NCI-H226 (cell line): ENCODE measurements around the gene ASAP3.
A peak's percentile ranks its signal among the peaks of the same experiment; 100 is the strongest.
"Not testable (repeated sequence)": the region's sequence is repeated elsewhere in the genome, so short reads cannot be mapped to it uniquely, and the experiment has no call there.

Experiments used
- DNase-seq: peaks from one replicate; pipeline ENCODE4 v3.0.0-alpha.2; 2015

Gene ASAP3

DNA sequence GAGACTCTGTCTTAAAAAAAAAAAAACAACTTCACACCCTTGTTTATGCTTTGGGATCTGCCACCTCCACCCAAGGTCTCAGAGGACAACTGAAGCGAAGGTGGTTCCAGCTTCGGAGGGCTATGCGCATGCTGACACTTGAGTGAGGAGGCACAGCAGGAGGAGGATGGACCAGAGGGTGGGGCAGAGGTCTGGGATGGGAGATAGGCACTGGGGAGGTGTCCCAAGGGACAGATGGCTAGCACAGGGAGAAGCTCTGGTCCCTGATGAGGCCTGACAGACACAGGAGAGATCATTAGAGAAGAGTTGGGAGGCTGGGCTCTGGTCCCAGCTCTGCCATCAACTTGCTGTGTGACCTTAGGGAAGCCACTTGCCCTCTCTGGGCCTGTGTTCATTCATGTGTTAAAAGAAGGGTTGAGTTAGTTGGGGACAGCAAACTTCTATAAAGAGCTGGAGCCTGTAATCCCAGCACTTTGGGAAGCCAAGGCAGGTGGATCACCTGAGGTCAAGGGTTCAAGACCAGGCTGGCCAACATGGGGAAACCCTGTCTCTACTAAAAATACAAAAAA, 30.2 kb upstream of the ASAP3 start:
- no peak for DNase-seq

DNA sequence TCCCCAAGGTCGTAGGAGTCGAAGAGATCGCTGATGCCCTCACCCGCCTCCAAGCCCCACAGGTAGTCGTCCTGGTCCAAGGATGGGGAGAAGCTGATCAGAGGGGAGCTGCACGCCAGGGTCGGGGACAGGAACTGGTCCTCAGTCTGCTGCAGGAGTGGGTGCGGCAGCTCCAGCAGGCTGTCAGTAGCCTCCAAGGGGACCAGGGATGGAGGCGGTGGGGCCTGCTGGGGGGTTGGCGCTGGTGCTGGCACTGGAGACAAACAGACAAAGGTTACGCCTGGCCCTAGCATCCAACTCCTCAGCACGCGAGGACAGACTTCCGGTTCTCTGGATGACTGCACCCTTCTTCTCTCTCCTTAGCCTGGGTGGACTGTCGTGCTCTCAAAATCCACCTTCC, 25.9 kb upstream of the ASAP3 start:
- no peak for DNase-seq

- no peak for DNase-seq
Measured at GRCh38 chr1:23506376-23507107, 22.6 kb upstream of the ASAP3 start.

GRCh38 chr1:23505851-23506250, 21.9 kb upstream of the ASAP3 start:
- DNase-seq = no peak

- not testable (repeated sequence) for DNase-seq
Measured at GRCh38 chr1:23504156-23504555, 20.2 kb upstream of the ASAP3 start.

DNA sequence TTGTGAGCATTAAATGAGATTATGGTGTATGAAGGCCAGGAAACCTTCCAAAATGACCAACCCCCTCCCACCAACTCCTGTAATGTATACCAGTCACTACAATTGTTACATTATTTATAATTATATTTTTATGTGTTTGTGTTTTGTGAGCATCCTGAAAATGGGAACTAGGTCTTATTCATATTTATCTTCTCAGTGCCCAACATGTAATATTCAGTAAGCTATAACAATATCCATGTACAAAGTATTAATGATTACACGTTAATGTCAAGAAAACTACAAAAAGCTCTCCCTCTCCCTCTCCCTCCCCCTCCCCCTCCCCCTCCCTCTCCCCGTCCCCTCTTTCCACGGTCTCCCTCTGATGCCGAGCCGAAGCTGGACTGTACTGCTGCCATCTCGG, 19.0 kb upstream of the ASAP3 start:
- DNase-seq = no peak

DNA sequence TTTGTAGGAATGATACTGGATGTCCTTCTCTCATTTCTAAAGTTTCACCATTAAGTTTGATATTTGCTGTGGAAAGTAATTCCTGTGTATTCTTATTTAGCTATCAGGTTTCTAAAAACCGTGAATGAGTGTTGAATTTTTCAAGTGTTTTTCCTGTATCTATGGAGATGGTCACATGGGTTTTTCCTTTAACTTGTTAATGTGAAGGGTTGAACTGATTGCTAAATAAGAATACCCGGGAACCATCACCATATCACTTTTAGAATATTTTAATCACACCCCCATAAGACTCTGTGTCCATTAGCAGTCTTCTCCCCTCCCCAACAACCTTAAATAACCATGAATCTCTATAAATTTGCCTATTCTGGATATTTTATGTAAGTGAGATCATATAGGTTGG, 16.5 kb upstream of the ASAP3 start:
- no peak for DNase-seq

GRCh38 chr1:23497777-23498439, 13.9 kb upstream of the ASAP3 start:
- DNase-seq = no peak

DNA sequence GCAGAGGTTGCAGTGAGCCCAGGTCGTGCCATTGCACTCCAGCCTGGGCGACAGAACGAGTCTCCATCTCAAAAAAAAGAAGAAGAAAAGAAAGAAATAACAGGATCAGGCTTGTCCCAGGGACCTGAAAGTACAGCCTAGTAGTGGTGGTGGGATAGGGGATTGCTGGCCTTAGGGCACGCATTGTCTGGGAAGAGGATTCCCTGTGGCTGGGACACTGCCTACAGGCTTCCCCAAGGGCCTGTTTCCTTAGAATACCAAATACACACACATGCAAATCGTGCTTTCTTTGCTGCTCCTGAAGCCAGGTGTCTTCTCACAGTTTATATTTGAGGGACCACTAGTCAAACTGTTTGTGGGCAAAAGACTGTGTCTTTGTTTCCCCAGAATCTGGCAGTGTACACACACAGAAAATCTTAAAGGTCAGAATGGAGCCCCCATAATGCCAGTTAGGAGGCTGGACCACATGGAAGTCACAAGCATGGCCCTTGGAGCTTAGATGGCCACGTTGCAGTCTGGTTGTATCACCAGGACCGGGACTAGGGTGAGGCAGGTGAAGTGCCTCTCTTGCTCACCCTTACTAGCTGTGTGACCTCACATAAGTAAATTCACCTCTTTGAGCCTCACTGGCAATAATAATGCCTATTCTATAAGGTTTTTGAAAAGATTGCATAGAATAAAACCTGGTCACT, 12.7 kb upstream of the ASAP3 start:
- no peak for DNase-seq

DNA sequence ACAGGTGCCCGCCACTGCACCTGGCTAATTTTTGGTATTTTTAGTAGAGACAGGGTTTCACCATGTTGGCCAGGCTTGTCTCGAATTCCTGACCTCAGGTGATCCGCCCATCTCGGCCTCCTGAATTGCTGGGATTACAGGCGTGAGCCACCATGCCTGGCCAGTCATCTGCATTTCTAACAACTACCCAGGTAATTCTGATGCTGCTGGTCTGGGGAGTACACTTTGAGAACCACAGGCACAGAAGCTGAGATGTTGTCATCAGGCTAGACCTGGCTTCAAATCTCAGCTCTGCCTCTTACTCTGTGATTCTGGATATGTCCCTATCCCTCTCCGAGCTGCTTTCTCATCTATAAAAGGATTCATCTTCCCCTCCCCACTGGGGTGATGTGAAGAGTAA, 10.9 kb upstream of the ASAP3 start:
- not testable (repeated sequence) for DNase-seq

- DNase-seq = not testable (repeated sequence)
Measured at GRCh38 chr1:23492776-23493175, 8.8 kb upstream of the ASAP3 start.

- DNase-seq = no peak
Measured at GRCh38 chr1:23492132-23492720, 8.2 kb upstream of the ASAP3 start.

GRCh38 chr1:23489842-23490241, 5.9 kb upstream of the ASAP3 start:
- no peak for DNase-seq

GRCh38 chr1:23485002-23485332, 988 bp upstream of the ASAP3 start:
- DNase-seq = no peak

DNA sequence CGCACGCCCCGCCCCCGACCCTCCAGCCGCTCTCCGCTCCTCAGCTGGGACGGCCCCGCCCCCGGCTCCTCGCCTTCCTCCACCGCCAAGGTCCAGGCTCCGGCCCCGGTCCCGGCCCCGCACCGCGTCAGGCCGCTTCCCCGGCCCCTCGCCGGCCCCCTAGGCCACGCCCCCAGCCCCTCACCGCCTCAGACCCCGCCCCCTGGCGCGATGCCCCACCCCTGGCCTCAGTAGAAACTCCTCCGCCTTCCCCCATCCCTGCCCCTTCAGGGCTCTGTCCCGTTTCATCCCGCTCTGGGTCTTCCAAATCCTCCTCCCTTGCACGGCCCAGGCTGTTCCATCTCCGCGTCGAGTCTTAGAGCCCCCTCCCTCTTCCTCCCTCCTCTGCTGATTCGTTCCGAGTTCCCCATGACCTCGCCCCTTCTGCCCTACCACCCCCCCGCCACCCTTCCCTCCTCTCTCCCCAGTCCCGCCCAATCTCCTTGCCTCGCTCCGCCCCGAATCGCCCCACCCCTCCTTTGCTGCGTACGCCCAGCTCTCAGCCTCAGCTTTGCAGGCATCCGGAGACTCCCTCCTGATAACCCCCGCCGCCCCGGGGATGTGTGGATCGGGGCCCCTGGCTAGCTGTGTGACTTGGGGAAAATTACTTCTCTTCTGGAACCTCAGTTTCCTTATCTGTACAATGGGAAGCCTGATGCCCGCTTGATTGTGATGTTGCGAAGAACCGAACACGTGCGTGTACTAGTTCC, 448 bp upstream of the ASAP3 start:
- peak; percentile 90 for DNase-seq

DNA sequence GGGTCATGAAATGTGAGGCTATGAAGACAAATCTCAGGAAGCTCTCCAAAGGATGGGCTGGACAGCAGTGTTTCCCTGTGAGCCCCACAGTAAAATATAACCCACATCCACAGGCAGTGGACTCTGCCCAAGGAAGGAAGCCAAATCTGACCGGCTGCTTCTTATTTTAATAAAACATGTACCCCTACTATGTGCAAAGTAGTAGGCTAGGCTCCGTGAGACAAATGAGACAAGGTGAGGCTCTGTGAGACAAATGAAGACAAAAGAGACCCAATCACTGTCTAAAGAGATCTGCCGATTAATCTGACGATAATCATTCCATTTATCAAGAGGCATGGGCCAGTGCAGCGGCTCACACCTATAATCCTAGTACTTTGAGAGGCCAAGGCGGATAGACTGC, 2.1 kb downstream of the ASAP3 start:
- no peak for DNase-seq

- DNase-seq = no peak
Measured at GRCh38 chr1:23481026-23481597, 2.9 kb downstream of the ASAP3 start.

- DNase-seq = no peak
Measured at GRCh38 chr1:23480187-23481025, 3.6 kb downstream of the ASAP3 start.

DNA sequence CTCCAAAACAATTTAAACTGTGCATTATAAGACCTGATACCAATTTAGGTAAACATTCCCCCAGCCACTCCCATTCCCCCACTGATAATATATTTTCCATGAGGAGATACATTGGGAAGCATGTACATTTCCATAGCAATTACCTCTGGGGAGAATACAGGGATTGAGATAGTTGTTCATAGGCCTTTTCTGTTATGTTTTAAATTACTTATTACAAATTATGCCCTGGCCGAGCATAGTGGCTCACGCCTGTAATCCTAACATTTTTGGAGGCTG, 4.4 kb downstream of the ASAP3 start:
- no peak for DNase-seq

GRCh38 chr1:23478896-23479665, 4.9 kb downstream of the ASAP3 start:
- DNase-seq = peak; percentile 76
